GM12892 (cell line): ENCODE results near the gene KRT78.

ENCODE experiments used
- POLR2A ChIP-seq: IDR thresholded peaks from 2 replicates; pipeline ENCODE4 v1.6.1; 2011; ENCODE audit warnings: low read depth, low read length, control low read depth
- POLR2AphosphoS5 ChIP-seq: IDR thresholded peaks from 2 replicates; pipeline ENCODE4 v1.6.1; 2011; ENCODE audit warnings: low read depth, low read length, control low read depth
- TAF1 ChIP-seq: IDR thresholded peaks from 2 replicates; pipeline ENCODE4 v1.6.1; 2011; ENCODE audit warnings: low read depth, mild to moderate bottlenecking, control low read depth, low read length, borderline replicate concordance

- TF ChIP-seq POLR2AphosphoS5, result no peak
- no peak for TF ChIP-seq POLR2A
- TF ChIP-seq TAF1, result no peak
Measured at GRCh38 chr12:52862023-52862422, 13.2 kb upstream of the KRT78 start.
